GM12878 (cell line): ENCODE data around the gene SMTNL1. TPM values are rescaled to one million over a fixed set of nuclear protein-coding genes. Genes with fewer than 3 reads are reported as not detected.

ENCODE experiments used
- CBFB ChIP-seq: IDR thresholded peaks from 2 replicates; pipeline ENCODE4 v1.6.1; 2016; ENCODE audit warnings: antibody characterized with exemption, low read depth
- CHD1 ChIP-seq: IDR thresholded peaks from 2 replicates; pipeline ENCODE4 v1.6.1; 2012; ENCODE audit warnings: low read depth, low read length, improper control_type of control experiment
- HCFC1 ChIP-seq: fragments of 150-350 bp; IDR thresholded peaks from 2 replicates; pipeline ENCODE4 v1.6.1; 2014; ENCODE audit warnings: low read length
- HDGF ChIP-seq: fragments of 450-650 bp; IDR thresholded peaks from 2 replicates; pipeline ENCODE4 v1.6.1; 2016; ENCODE audit warnings: antibody characterized with exemption
- KAT2A ChIP-seq: conservative IDR thresholded peaks from 2 replicates; pipeline ENCODE4 v1.6.1; 2011; ENCODE audit warnings: low read depth, low read length; ENCODE audit not compliant: control insufficient read depth
- KDM1A ChIP-seq: fragments of 200-600 bp; sonication (generic); IDR thresholded peaks from 2 replicates; pipeline ENCODE4 v1.6.1; 2016; ENCODE audit warnings: borderline replicate concordance
- NFYB ChIP-seq: IDR thresholded peaks from 2 replicates; pipeline ENCODE4 v1.6.1; 2011; ENCODE audit warnings: low read depth, mild to moderate bottlenecking, low read length, improper control_type of control experiment, moderate library complexity; ENCODE audit not compliant: insufficient read depth
- PML ChIP-seq: IDR thresholded peaks from 2 replicates; pipeline ENCODE4 v1.6.1; 2012; ENCODE audit warnings: low read length, inconsistent platforms
- POLR2AphosphoS5 ChIP-seq: IDR thresholded peaks from 2 replicates; pipeline ENCODE4 v1.6.1; 2011; ENCODE audit warnings: mild to moderate bottlenecking, low read length, inconsistent platforms
- polyA plus RNA-seq, 11 experiments: library from polyadenylated mRNA; depleted of rRNA in 4 of 11; unstranded in 6 of 11; stranded (reverse) in 5 of 11; fragments of >200 nt; fragmentation: Nextera tagmentation in 4 of 11; fragmentation: Illumina TruSeq in 1 of 11; extraction: Ambion mirVana in 4 of 11; extraction: Trizol in 1 of 11; gene quantifications; 1 replicate in 1 of 11; 2 replicates in 10 of 11; pipeline versions ENCODE4 v1.2.1 to v1.2.3, GENCODE V29; 2011 to 2016; ENCODE audit warnings: inconsistent platforms in 2 of 11, missing spikeins in 2 of 11, low read depth in 1 of 11
- total RNA-seq, 4 experiments: library from RNA; depleted of rRNA in 3 of 4; stranded (reverse); fragments of >200 nt in 3 of 4; fragmentation: Illumina TruSeq in 1 of 4; extraction: Trizol in 1 of 4; gene quantifications; 2 replicates each; pipeline versions ENCODE4 v1.2.1 to v1.2.3, GENCODE V29; 2013 to 2021
- TF ChIP-seq, protein P1 (sequence below): IDR thresholded peaks from 2 replicates; pipeline ENCODE4 v1.6.1; 2012; ENCODE audit warnings: low read length, inconsistent platforms
- TF ChIP-seq, protein P2 (sequence below): fragments of 150-350 bp; IDR thresholded peaks from 2 replicates; pipeline ENCODE4 v1.6.1; 2014; ENCODE audit warnings: mild to moderate bottlenecking, low read depth, low read length
- TF ChIP-seq, protein P3 (sequence below): fragments of 150-350 bp; IDR thresholded peaks from 2 replicates; pipeline ENCODE4 v1.6.1; 2016; ENCODE audit warnings: low read depth, low read length
- TF ChIP-seq, protein P4 (sequence below): fragments of 450-650 bp; IDR thresholded peaks from 2 replicates; pipeline ENCODE4 v1.6.1; 2017; ENCODE audit warnings: mild to moderate bottlenecking, moderate library complexity
- TF ChIP-seq, protein P5 (sequence below): fragments of 450-650 bp; IDR thresholded peaks from 2 replicates; pipeline ENCODE4 v1.6.1; 2017; ENCODE audit warnings: borderline replicate concordance
- TF ChIP-seq, protein P6 (sequence below): fragments of 450-650 bp; IDR thresholded peaks from 2 replicates; pipeline ENCODE4 v1.6.1; 2016; ENCODE audit warnings: mild to moderate bottlenecking

SMTNL1 gene
- total and polyA plus RNA-seq, 10 of the 15 experiments (the other 5 are each of a cell fraction or from before 2014, with no cell fraction given): 0.06 to 0.17 (median 0.10) TPM; not detected in 7

DNA sequence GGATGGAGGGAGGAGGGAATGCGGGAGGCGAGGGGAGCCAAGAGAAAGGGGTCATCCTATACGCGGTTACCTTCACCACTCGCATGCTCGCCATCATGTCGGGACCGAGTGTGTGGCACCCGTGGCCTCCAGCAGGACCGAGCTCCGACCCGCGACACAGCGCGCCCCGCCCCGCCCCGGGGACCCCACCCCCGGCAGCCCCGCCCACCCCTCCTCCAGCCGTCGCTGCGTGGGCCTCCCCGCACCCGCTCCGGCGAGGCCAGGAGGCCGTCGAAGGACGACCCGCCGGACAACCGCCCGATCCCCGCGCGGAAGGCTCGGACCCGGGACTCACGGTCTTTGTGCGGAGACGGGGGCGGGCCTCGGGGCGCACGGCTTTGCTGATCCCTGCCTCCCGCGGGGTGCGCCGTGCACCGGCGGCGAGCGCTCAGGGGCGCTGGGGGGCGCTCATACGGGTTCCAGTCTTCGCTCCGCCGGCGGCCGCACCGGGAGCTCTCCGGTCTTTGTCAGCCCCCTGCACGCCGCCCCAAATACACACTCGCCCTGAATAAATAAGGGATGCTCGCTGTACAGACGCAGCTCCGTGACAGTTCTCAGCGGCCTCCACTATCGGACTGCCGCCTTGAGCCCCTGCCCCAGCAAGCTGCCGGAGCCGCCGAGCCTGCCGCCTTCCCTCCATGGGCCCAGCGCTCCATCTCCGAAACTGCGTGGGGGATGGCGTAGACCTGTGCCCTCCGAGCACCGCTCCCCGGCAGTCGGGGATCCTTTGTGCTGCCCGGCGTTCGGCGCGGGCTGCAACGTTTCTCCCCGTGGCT lies 30.3 kb downstream of the SMTNL1 start, which contains the start of gene UBE2L6 (continued):
- TF ChIP-seq, protein P1, sequence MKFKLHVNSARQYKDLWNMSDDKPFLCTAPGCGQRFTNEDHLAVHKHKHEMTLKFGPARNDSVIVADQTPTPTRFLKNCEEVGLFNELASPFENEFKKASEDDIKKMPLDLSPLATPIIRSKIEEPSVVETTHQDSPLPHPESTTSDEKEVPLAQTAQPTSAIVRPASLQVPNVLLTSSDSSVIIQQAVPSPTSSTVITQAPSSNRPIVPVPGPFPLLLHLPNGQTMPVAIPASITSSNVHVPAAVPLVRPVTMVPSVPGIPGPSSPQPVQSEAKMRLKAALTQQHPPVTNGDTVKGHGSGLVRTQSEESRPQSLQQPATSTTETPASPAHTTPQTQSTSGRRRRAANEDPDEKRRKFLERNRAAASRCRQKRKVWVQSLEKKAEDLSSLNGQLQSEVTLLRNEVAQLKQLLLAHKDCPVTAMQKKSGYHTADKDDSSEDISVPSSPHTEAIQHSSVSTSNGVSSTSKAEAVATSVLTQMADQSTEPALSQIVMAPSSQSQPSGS: no peak
- TF ChIP-seq, protein P2, sequence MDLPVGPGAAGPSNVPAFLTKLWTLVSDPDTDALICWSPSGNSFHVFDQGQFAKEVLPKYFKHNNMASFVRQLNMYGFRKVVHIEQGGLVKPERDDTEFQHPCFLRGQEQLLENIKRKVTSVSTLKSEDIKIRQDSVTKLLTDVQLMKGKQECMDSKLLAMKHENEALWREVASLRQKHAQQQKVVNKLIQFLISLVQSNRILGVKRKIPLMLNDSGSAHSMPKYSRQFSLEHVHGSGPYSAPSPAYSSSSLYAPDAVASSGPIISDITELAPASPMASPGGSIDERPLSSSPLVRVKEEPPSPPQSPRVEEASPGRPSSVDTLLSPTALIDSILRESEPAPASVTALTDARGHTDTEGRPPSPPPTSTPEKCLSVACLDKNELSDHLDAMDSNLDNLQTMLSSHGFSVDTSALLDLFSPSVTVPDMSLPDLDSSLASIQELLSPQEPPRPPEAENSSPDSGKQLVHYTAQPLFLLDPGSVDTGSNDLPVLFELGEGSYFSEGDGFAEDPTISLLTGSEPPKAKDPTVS: no peak
- TF ChIP-seq, protein P3, sequence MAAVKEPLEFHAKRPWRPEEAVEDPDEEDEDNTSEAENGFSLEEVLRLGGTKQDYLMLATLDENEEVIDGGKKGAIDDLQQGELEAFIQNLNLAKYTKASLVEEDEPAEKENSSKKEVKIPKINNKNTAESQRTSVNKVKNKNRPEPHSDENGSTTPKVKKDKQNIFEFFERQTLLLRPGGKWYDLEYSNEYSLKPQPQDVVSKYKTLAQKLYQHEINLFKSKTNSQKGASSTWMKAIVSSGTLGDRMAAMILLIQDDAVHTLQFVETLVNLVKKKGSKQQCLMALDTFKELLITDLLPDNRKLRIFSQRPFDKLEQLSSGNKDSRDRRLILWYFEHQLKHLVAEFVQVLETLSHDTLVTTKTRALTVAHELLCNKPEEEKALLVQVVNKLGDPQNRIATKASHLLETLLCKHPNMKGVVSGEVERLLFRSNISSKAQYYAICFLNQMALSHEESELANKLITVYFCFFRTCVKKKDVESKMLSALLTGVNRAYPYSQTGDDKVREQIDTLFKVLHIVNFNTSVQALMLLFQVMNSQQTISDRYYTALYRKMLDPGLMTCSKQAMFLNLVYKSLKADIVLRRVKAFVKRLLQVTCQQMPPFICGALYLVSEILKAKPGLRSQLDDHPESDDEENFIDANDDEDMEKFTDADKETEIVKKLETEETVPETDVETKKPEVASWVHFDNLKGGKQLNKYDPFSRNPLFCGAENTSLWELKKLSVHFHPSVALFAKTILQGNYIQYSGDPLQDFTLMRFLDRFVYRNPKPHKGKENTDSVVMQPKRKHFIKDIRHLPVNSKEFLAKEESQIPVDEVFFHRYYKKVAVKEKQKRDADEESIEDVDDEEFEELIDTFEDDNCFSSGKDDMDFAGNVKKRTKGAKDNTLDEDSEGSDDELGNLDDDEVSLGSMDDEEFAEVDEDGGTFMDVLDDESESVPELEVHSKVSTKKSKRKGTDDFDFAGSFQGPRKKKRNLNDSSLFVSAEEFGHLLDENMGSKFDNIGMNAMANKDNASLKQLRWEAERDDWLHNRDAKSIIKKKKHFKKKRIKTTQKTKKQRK: no peak
- 0 out of 2 replicates have a peak, but pooled peaks have one; percentile 27 for TF ChIP-seq HDGF
- TF ChIP-seq HCFC1: no peak
- peak; percentile 56; the same call in 1 of the 2 replicates for TF ChIP-seq POLR2AphosphoS5
- no peak for TF ChIP-seq CBFB
- no peak for TF ChIP-seq NFYB
- no peak for TF ChIP-seq KAT2A
- no peak for TF ChIP-seq KDM1A
- TF ChIP-seq, protein P4, sequence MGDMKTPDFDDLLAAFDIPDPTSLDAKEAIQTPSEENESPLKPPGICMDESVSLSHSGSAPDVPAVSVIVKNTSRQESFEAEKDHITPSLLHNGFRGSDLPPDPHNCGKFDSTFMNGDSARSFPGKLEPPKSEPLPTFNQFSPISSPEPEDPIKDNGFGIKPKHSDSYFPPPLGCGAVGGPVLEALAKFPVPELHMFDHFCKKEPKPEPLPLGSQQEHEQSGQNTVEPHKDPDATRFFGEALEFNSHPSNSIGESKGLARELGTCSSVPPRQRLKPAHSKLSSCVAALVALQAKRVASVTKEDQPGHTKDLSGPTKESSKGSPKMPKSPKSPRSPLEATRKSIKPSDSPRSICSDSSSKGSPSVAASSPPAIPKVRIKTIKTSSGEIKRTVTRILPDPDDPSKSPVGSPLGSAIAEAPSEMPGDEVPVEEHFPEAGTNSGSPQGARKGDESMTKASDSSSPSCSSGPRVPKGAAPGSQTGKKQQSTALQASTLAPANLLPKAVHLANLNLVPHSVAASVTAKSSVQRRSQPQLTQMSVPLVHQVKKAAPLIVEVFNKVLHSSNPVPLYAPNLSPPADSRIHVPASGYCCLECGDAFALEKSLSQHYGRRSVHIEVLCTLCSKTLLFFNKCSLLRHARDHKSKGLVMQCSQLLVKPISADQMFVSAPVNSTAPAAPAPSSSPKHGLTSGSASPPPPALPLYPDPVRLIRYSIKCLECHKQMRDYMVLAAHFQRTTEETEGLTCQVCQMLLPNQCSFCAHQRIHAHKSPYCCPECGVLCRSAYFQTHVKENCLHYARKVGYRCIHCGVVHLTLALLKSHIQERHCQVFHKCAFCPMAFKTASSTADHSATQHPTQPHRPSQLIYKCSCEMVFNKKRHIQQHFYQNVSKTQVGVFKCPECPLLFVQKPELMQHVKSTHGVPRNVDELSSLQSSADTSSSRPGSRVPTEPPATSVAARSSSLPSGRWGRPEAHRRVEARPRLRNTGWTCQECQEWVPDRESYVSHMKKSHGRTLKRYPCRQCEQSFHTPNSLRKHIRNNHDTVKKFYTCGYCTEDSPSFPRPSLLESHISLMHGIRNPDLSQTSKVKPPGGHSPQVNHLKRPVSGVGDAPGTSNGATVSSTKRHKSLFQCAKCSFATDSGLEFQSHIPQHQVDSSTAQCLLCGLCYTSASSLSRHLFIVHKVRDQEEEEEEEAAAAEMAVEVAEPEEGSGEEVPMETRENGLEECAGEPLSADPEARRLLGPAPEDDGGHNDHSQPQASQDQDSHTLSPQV: no peak
- TF ChIP-seq, protein P5, sequence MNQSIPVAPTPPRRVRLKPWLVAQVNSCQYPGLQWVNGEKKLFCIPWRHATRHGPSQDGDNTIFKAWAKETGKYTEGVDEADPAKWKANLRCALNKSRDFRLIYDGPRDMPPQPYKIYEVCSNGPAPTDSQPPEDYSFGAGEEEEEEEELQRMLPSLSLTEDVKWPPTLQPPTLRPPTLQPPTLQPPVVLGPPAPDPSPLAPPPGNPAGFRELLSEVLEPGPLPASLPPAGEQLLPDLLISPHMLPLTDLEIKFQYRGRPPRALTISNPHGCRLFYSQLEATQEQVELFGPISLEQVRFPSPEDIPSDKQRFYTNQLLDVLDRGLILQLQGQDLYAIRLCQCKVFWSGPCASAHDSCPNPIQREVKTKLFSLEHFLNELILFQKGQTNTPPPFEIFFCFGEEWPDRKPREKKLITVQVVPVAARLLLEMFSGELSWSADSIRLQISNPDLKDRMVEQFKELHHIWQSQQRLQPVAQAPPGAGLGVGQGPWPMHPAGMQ: no peak
- no peak for TF ChIP-seq CHD1
- TF ChIP-seq, protein P6, sequence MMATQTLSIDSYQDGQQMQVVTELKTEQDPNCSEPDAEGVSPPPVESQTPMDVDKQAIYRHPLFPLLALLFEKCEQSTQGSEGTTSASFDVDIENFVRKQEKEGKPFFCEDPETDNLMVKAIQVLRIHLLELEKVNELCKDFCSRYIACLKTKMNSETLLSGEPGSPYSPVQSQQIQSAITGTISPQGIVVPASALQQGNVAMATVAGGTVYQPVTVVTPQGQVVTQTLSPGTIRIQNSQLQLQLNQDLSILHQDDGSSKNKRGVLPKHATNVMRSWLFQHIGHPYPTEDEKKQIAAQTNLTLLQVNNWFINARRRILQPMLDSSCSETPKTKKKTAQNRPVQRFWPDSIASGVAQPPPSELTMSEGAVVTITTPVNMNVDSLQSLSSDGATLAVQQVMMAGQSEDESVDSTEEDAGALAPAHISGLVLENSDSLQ: no peak
- TF ChIP-seq PML: no peak
